ENCODE data around the gene RTRAF.

DNA sequence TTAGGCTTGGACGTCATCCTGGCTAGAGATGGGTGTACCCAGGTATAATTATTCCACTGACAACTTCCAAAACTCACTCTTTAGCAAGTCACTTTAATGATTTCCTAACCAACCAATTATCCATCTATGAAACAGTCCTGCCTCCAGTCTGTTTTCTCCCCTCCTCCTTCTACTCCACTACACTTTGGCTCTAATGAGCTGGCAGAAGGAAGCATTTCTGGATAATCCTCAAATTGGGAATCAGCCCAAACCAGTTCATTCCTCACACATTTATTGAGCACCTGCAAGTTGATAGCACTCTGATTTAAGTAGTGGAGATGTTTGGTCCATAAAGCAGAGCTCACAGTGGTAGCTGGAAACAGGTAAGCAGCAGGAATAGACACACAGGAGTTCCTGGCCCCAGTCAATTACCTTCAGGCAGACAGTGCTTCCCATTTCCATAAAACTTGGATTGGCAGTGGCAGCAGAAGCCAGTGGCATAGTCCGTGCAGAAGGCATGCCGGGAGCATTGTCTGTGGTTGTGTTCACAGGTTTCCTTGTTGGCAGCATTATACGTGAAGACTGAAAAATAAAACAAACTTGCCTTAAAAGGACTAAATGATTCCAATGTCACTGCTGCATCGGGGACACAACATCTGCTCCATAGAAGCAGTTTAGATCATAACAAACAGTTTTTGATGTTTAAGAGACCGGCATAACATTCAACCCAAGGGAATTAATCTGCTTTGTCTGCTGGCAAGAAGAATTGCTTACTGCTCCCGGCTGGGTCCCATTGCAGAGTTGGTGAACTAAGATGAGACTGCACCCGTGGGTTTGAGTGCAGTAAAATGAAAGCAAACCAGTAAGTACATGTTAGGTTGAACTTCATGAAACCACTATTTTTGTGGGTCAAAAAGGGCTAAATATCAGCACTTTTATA, 53.3 kb downstream of the RTRAF start:
- TF ChIP-seq, protein P1, sequence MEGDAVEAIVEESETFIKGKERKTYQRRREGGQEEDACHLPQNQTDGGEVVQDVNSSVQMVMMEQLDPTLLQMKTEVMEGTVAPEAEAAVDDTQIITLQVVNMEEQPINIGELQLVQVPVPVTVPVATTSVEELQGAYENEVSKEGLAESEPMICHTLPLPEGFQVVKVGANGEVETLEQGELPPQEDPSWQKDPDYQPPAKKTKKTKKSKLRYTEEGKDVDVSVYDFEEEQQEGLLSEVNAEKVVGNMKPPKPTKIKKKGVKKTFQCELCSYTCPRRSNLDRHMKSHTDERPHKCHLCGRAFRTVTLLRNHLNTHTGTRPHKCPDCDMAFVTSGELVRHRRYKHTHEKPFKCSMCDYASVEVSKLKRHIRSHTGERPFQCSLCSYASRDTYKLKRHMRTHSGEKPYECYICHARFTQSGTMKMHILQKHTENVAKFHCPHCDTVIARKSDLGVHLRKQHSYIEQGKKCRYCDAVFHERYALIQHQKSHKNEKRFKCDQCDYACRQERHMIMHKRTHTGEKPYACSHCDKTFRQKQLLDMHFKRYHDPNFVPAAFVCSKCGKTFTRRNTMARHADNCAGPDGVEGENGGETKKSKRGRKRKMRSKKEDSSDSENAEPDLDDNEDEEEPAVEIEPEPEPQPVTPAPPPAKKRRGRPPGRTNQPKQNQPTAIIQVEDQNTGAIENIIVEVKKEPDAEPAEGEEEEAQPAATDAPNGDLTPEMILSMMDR (IDR thresholded peaks at IDR 0.05; ENCODE audit: extremely low read depth in 1 of 2, insufficient read depth in 1 of 2, low read depth in 1 of 2, low read length in 2 of 2), result no peak
- no peak for TF ChIP-seq POLR2A (IDR thresholded peaks at IDR 0.05; ENCODE audit: low read depth, low read length)

All from endothelial cell of umbilical vein (primary cell).